Smooth muscle cell of the umbilical artery (primary cell): ENCODE results near the gene IFNA4. TPM values are rescaled to one million over a fixed set of nuclear protein-coding genes. Genes with fewer than 3 reads are reported as not detected.

Source experiments
- total RNA-seq: library from RNA; depleted of rRNA; stranded (reverse); fragments of >200 nt; gene quantifications from 2 replicates; pipeline ENCODE4 v1.2.3, GENCODE V29; 2014

Gene IFNA4
- not detected in 2 replicates for total RNA-seq

DNA sequence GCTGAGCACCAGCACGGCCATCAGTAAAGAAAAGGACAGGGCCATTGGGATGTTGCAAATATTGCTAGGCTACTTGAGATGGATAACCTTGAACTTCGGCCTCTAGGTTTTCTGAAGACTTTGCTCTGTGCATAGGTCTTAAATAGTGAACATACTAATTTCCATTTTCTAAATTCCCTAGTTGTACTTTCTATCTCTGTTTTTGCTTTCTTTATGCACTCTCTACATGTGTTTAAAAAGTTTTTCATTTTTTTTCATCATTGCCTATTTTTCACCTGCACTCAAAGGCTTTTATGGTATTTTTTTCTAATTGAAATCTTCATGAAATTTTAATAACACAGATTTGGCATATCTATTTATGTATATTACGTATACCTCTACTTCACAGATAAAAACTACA, at the start of gene IFNA4:
TSS of gene IFNA4 (minus strand) at position 101 of the 400 bp plus-strand sequence. CDS start at position 45, 56 bp downstream.

DNA sequence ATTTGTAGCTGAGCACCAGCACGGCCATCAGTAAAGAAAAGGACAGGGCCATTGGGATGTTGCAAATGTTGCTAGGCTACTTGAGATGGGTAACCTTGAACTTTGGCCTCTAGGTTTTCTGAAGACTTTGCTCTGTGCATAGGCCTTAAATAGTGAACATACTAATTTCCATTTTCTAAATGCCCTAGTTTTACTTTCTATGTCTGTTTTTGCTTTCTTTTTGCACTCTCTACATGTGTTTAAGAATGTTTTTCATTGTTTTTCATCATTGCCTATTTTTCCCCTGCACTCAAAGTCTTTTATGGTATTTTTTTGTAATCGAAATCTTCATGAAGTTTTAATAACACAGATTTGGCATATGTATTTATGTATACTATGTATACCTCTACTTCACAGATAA, 40.7 kb upstream of the IFNA4 start, which contains the start of gene IFNA17:
TSS of gene IFNA17 (minus strand) at position 101 of the 400 bp plus-strand sequence. CDS start at position 52, 49 bp downstream.

DNA sequence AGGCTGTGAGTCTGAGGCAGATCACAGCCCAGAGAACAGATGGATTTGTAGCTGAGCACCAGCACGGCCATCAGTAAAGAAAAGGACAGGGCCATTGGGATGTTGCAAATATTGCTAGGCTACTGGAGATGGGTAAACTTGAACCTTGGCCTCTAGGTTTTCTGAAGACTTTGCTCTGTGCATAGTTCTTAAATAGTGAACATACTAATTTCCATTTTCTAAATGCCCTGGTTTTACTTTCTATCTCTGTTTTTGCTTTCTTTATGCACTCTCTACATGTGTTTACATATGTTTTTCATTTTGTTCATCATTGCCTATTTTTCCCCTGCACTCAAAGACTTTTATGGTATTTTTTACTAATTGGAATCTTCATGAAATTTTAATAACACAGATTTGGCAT, 29.8 kb upstream of the IFNA4 start, which contains the start of gene IFNA16:
TSS of gene IFNA16 (minus strand) at position 101 of the 400 bp plus-strand sequence. CDS start at position 95, 6 bp downstream.

DNA sequence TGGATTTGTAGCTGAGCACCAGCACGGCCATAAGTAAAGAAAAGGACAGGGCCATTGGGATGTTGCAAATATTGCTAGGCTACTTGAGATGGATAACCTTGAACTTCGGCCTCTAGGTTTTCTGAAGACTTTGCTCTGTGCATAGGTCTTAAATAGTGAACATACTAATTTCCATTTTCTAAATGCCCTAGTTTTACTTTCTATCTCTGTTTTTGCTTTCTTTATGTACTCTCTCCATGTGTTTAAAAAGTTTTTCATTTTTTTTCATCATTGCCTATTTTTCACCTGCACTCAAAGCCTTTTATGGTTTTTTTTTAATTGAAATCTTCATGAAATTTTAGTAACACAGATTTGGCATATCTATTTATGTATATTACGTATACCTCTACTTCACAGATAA, 19.7 kb upstream of the IFNA4 start, which contains the start of gene IFNA10:
TSS of gene IFNA10 (minus strand) at position 101 of the 400 bp plus-strand sequence. CDS start at position 55, 46 bp downstream.

DNA sequence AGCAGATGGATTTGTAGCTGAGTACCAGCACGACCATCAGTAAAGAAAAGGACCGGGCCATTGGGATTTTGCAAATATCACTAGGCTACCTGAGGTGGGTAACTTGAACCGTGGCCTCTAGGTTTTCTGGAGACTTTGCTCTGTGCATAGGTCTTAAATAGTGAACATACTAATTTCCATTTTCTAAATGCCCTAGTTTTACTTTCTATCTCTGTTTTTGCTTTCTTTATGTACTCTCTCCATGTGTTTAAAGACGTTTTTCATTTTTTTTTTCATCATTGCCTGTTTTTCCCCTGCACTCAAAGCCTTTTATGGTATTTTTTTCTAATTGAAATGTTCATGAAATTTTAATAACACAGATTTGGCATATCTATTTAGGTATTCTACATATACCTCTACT, 14.7 kb upstream of the IFNA4 start, which contains the start of gene IFNA7:
TSS of gene IFNA7 (minus strand) at position 101 of the 400 bp plus-strand sequence. CDS start at position 61, 40 bp downstream.

DNA sequence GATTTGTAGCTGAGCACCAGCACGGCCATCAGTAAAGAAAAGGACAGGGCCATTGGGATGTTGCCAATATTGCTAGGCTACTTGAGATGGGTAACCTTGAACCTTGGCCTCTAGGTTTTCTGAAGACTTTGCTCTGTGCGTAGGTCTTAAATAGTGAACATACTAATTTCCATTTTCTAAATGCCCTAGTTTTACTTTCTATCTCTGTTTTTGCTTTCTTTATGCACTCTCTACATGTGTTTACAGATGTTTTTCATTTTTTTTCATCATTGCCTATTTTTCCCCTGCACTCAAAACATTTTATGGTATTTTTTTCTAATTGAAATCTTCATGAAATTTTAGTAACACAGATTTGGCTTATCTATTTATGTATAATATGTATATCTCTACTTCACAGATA, 20.8 kb downstream of the IFNA4 start, which contains the start of gene IFNA21:
TSS of gene IFNA21 (minus strand) at position 101 of the 400 bp plus-strand sequence. CDS start at position 53, 48 bp downstream.

DNA sequence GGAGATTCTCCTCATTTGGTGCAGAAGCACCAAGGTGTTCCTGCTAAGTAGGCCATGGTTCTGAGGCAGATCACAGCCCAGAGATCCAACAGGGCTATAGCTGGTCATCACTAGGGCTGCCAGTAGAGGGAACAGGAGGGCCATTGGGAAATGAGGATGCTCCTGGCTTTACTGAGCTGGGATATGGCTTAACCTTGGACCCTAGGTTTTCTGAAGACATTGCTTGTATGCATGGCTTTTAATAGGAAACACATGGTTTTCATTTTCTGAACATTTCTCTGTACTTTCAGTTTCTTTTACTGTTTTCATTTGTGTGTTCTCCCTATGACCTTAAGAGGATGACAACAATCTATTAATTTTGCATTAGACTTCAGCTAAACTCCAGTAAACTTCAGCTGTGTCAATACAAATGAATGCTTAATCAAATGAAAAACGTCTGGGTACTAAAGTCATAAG, 45.9 kb downstream of the IFNA4 start, which contains the start of gene IFNW1:
TSS of gene IFNW1 (minus strand) at position 406 of the 456 bp plus-strand sequence. CDS start at position 144, 262 bp downstream.

Other genes with a start within 250 kb of the IFNA4 start
- gene HACD4, start 155.9 kb downstream of the IFNA4 start, total RNA-seq, result 2.1 and 4.2 TPM in 2 replicates
- 0.30 TPM in 1 of 2 replicates, not detected in the other for gene IFNB1, start 109.6 kb downstream of the IFNA4 start, total RNA-seq
- gene IFNW1, start 45.8 kb downstream of the IFNA4 start, total RNA-seq, result not detected in 2 replicates
- not detected in 2 replicates for gene IFNA21, start 20.9 kb downstream of the IFNA4 start, total RNA-seq
- gene IFNA7, start 14.6 kb upstream of the IFNA4 start, total RNA-seq, result not detected in 2 replicates
- not detected in 2 replicates for gene IFNA10, start 19.6 kb upstream of the IFNA4 start, total RNA-seq
- gene IFNA16, start 29.7 kb upstream of the IFNA4 start, total RNA-seq, result not detected in 2 replicates
- not detected in 2 replicates for gene IFNA17, start 40.6 kb upstream of the IFNA4 start, total RNA-seq
- not detected in 2 replicates for gene IFNA14, start 52.4 kb upstream of the IFNA4 start, total RNA-seq
- gene IFNA5, start 117.7 kb upstream of the IFNA4 start, total RNA-seq, result not detected in 2 replicates
- 38.0 and 50.1 TPM in 2 replicates for gene KLHL9, start 147.8 kb upstream of the IFNA4 start, total RNA-seq
- gene IFNA6, start 163.3 kb upstream of the IFNA4 start, total RNA-seq, result not detected in 2 replicates
- gene IFNA13, start 180.5 kb upstream of the IFNA4 start, total RNA-seq, result not detected in 2 replicates
- gene IFNA2, start 197.8 kb upstream of the IFNA4 start, total RNA-seq, result not detected in 2 replicates
- gene IFNA8, start 221.5 kb upstream of the IFNA4 start, total RNA-seq, result not detected in 2 replicates